Spleen (tissue), 13 donors: ENCODE data around the gene IMP4. TPM values are rescaled to one million over a fixed set of nuclear protein-coding genes. Genes with fewer than 3 reads are reported as not detected.

Source experiments
- DNase-seq: peaks from one replicate; pipeline ENCODE4 v3.0.0-alpha.2; 2020
- H3K27ac ChIP-seq, 8 donors: fragments of 200-600 bp; sonication (generic) in 7 of 8; 1 replicate in 4 of 8; 2 replicates in 4 of 8; pipeline versions ENCODE4 v1.5.0 to v1.8.0; 2016 to 2021; ENCODE audit warnings: inconsistent platforms in 4 of 8, mild to moderate bottlenecking in 4 of 8, moderate library complexity in 1 of 8
- H3K27me3 ChIP-seq, 7 donors: fragments of 200-600 bp; sonication (generic) in 6 of 7; replicated peaks in 1 of 7; 1 replicate in 4 of 7; 2 replicates in 3 of 7; pipeline versions ENCODE4 v1.5.0 to v1.8.0; 2016 to 2021; ENCODE audit warnings: inconsistent platforms in 3 of 7, mild to moderate bottlenecking in 1 of 7
- H3K36me3 ChIP-seq, 6 donors: fragments of 200-600 bp; sonication (generic) in 5 of 6; 1 replicate in 4 of 6; 2 replicates in 2 of 6; pipeline versions ENCODE4 v1.5.0 to v1.8.0; 2016 to 2021; ENCODE audit warnings: inconsistent platforms in 2 of 6
- H3K4me1 ChIP-seq, 6 donors: fragments of 200-600 bp; sonication (generic) in 5 of 6; 1 replicate in 3 of 6; 2 replicates in 3 of 6; pipeline versions ENCODE4 v1.5.0 to v1.8.0; 2016 to 2021; ENCODE audit warnings: inconsistent platforms in 3 of 6
- H3K4me3 ChIP-seq, 8 donors: fragments of 200-600 bp; sonication (generic) in 7 of 8; 1 replicate in 4 of 8; 2 replicates in 4 of 8; pipeline versions ENCODE4 v1.5.0 to v1.8.0; 2016 to 2021; ENCODE audit warnings: inconsistent platforms in 4 of 8, mild to moderate bottlenecking in 4 of 8, moderate library complexity in 2 of 8
- H3K9me3 ChIP-seq, 8 donors: fragments of 200-600 bp; sonication (generic) in 7 of 8; 1 replicate in 4 of 8; 2 replicates in 4 of 8; pipeline versions ENCODE4 v1.5.0 to v1.8.0; 2016 to 2021; ENCODE audit warnings: inconsistent platforms in 4 of 8
- CTCF ChIP-seq, 11 experiments: fragments of 200-600 bp in 7 of 11; fragments of 450-650 bp in 4 of 11; sonication (generic) in 4 of 11; IDR thresholded peaks in 8 of 11; conservative IDR thresholded peaks in 3 of 11; 1 replicate in 7 of 11; 2 replicates in 4 of 11; pipeline versions ENCODE4 v1.4.0 to v1.8.0; 2016 to 2021; ENCODE audit warnings: antibody characterized with exemption in 11 of 11, inconsistent platforms in 4 of 11, mild to moderate bottlenecking in 1 of 11
- POLR2A ChIP-seq, 3 donors: fragments of 450-650 bp; IDR thresholded peaks; one replicate each; pipeline ENCODE4 v1.5.1; 2017; ENCODE audit warnings: antibody characterized with exemption in 3 of 3, mild to moderate bottlenecking in 1 of 3
- POLR2AphosphoS5 ChIP-seq, 3 donors: sonication (generic); formaldehyde crosslinking; IDR thresholded peaks; one replicate each; pipeline ENCODE4 v1.5.1; 2017; ENCODE audit warnings: antibody characterized with exemption in 3 of 3
- WGBS, 5 donors: extraction: QIAGEN DNeasy Blood & Tissue Kit in 3 of 5; methylation state at CpG; one replicate each; pipeline versions ENCODE4 v1.1.5 to v1.1.7; 2013 to 2018; 5-methylcytosine and 5-hydroxymethylcytosine counted together
- intact Hi-C: fragments of 100-400 bp; cut with DNase I; formaldehyde crosslinking; loops from one replicate; pipeline ENCODE4 v1.15.0; 2023; ENCODE audit warnings: low total_unique reads
- long read RNA-seq, 2 donors: transcript quantifications; one replicate each; lab custom pipeline, GENCODE V29; 2026
- polyA plus RNA-seq, 3 donors: library from polyadenylated mRNA; stranded (reverse); fragments of 200-250 nt; gene quantifications; one replicate each; pipeline ENCODE4 v1.2.1, GENCODE V29; 2013
- total RNA-seq, 7 donors: library from RNA; depleted of rRNA in 3 of 7; stranded (reverse); fragments of >200 nt in 3 of 7; fragmentation: NEBNext Ultra II Directional in 4 of 7; extraction: Animal tissue kit (Norgen Biotek cat#: 25700) in 4 of 7; gene quantifications; one replicate each; pipeline versions ENCODE4 v1.1.0 to v1.2.1, GENCODE V29; 2016 to 2021
- donor health status: healthy with polysubstance abuse.
- donor health status: DM: no; HTN: no; CAD: no; lungs with moderate emphysema.
- donor health status: DM: no; HTN: no; CAD: no.
- donor health status: Bipolar disorder and iron deficiency.
- donor health status: healthy.
- donor health status: DM: no; HTN: no; CAD: no.
- donor health status: DM: yes; HTN: yes; CAD: no.

IMP4 gene
- total RNA-seq = 10 to 100 TPM; 50.2 to 82.0 (median 63.4) TPM
- 10 to 100 TPM; 77.4 to 85.0 (median 82.5) TPM for polyA plus RNA-seq
- long read RNA-seq, donor 1, transcript IMP4-201 (9 exons, 1,740 nt) = major isoform, 5 of 9 reads
- long read RNA-seq, donor 1, partial matches to known transcripts = 0 of 9 reads
- long read RNA-seq, donor 1, other reads (novel, unspliced or antisense) = 0 of 9 reads
- long read RNA-seq, donor 2, transcript IMP4-201 (9 exons, 1,740 nt) = major isoform, 6 of 13 reads
- long read RNA-seq, donor 2, partial matches to known transcripts = 0 of 13 reads
- long read RNA-seq, donor 2, other reads (novel, unspliced or antisense) = 0 of 13 reads

GRCh38 chr2:130342533-130343275, at the start of gene IMP4:
Gene IMP4 (plus strand): TSS chr2:130342897. CDS start chr2:130342933, 36 bp downstream.
- H3K36me3 ChIP-seq = peaks cover 0 to 70% (median 52%) of the 10 kb centered on the region in 6 donors
- peak within 1 kb of the TSS; percentile 77 to 99 (median 95) for H3K4me3 ChIP-seq
- DNase-seq = peak; percentile 97
- no peaks in the 10 kb centered on the region for H3K9me3 ChIP-seq
- H3K4me1 ChIP-seq = peaks cover 9 to 64% (median 35%) of the 10 kb centered on the region in 6 donors
- intact Hi-C loops = no loop called here
- H3K27me3 ChIP-seq = no peaks in the 10 kb centered on the region
- WGBS, 5 donors = 0 to 1% (median 0%) methylated on average over 42 to 60 of the region's 60 CpGs
- TF ChIP-seq POLR2A (IDR thresholded peaks at IDR 0.05) (peak in 1 of 3 donors; percentile 2), CTCF (IDR thresholded peaks at IDR 0.05 in 8 of 11, conservative IDR thresholded peaks at IDR 0.05 in 3 of 11) (peak in 8 of 11 experiments; percentile 22 to 64 (median 37)), POLR2AphosphoS5 (IDR thresholded peaks at IDR 0.05) (peak; percentile 86 to 92 (median 87))
- peak within 1 kb of the TSS; percentile 85 to 97 (median 93) for H3K27ac ChIP-seq

- no peaks in the 10 kb centered on the region for H3K9me3 ChIP-seq
Measured at GRCh38 chr2:130300258-130300969, 42.3 kb upstream of the IMP4 start.

GRCh38 chr2:130300970-130301348, 41.7 kb upstream of the IMP4 start:
- Histone ChIP-seq H3K36me3 (no peaks in the 10 kb centered on the region), H3K9me3 (no peaks in the 10 kb centered on the region), H3K27me3 (peaks cover 0 to 48% (median 0%) of the 10 kb centered on the region in 7 donors), H3K27ac (no peak overlapping the region), H3K4me3 (no peak overlapping the region), H3K4me1 (no peaks in the 10 kb centered on the region)
- WGBS, 5 donors = 90 to 95% (median 94%) methylated on average over 11 to 13 of the region's 13 CpGs
- peak; percentile 61 for DNase-seq
- intact Hi-C loops = no loop called here
- no peak for TF ChIP-seq CTCF (IDR thresholded peaks at IDR 0.05 in 8 of 11, conservative IDR thresholded peaks at IDR 0.05 in 3 of 11)
- no peak for TF ChIP-seq POLR2A (IDR thresholded peaks at IDR 0.05)
- TF ChIP-seq POLR2AphosphoS5 (IDR thresholded peaks at IDR 0.05) = no peak

More at GRCh38 chr2:130300258-130300969, 42.3 kb upstream of the IMP4 start:
- WGBS, 5 donors = 74 to 79% (median 75%) methylated on average over 22 of the region's 22 CpGs
- intact Hi-C loops = no loop called here
- Histone ChIP-seq H3K27me3 (peaks cover 0 to 54% (median 0%) of the 10 kb centered on the region in 7 donors), H3K27ac (no peak overlapping the region), H3K4me1 (no peaks in the 10 kb centered on the region), H3K36me3 (no peaks in the 10 kb centered on the region), H3K4me3 (no peak overlapping the region)
- no peak for TF ChIP-seq POLR2AphosphoS5 (IDR thresholded peaks at IDR 0.05)
- no peak for TF ChIP-seq CTCF (IDR thresholded peaks at IDR 0.05 in 8 of 11, conservative IDR thresholded peaks at IDR 0.05 in 3 of 11)
- no peak for TF ChIP-seq POLR2A (IDR thresholded peaks at IDR 0.05)
- DNase-seq = peak; percentile 48
